ENCODE measurements around the gene SLC24A4.

Gene SLC24A4

GRCh38 chr14:92316937-92317336 lies 6.0 kb upstream of the SLC24A4 start:
- DNase-seq, result no peak

GRCh38 chr14:92317511-92317910 lies 5.5 kb upstream of the SLC24A4 start:
- DNase-seq, result no peak

- no peak for DNase-seq
Observed at GRCh38 chr14:92321701-92322100, 1.3 kb upstream of the SLC24A4 start.

- no peak for DNase-seq
Observed at GRCh38 chr14:92322516-92322915, 449 bp upstream of the SLC24A4 start.

GRCh38 chr14:92323916-92324818 lies 1.2 kb downstream of the SLC24A4 start:
- DNase-seq, result no peak

GRCh38 chr14:92325835-92326234 lies 2.9 kb downstream of the SLC24A4 start:
- DNase-seq, result no peak

GRCh38 chr14:92328664-92329255 lies 5.8 kb downstream of the SLC24A4 start:
- no peak for DNase-seq

GRCh38 chr14:92334050-92334449 lies 11.1 kb downstream of the SLC24A4 start:
- DNase-seq, result no peak

- no peak for DNase-seq
Observed at GRCh38 chr14:92336363-92336762, 13.4 kb downstream of the SLC24A4 start.

- DNase-seq, result no peak
Observed at GRCh38 chr14:92339426-92339825, 16.5 kb downstream of the SLC24A4 start.

GRCh38 chr14:92340071-92340470 lies 17.1 kb downstream of the SLC24A4 start:
- DNase-seq, result no peak

- DNase-seq, result no peak
Observed at GRCh38 chr14:92340931-92341330, 18.0 kb downstream of the SLC24A4 start.

- DNase-seq, result no peak
Observed at GRCh38 chr14:92341791-92342190, 18.8 kb downstream of the SLC24A4 start.

- DNase-seq, result no peak
Observed at GRCh38 chr14:92348154-92348553, 25.2 kb downstream of the SLC24A4 start.

- no peak for DNase-seq
Observed at GRCh38 chr14:92351750-92352149, 28.8 kb downstream of the SLC24A4 start.

GRCh38 chr14:92352158-92352985 lies 29.4 kb downstream of the SLC24A4 start:
- no peak for DNase-seq

- no peak for DNase-seq
Observed at GRCh38 chr14:92353447-92353846, 30.5 kb downstream of the SLC24A4 start.

GRCh38 chr14:92356677-92357076 lies 33.7 kb downstream of the SLC24A4 start:
- DNase-seq, result no peak

- no peak for DNase-seq
Observed at GRCh38 chr14:92360651-92361370, 37.8 kb downstream of the SLC24A4 start.

GRCh38 chr14:92362781-92363235 lies 39.8 kb downstream of the SLC24A4 start:
- DNase-seq, result no peak

GRCh38 chr14:92366237-92366636 lies 43.3 kb downstream of the SLC24A4 start:
- no peak for DNase-seq

GRCh38 chr14:92368001-92368400 lies 45.0 kb downstream of the SLC24A4 start:
- DNase-seq, result no peak

GRCh38 chr14:92369097-92369496 lies 46.1 kb downstream of the SLC24A4 start:
- no peak for DNase-seq

Measured in activated effector memory CD4-positive, alpha-beta T cell treated with Interleukin-2 at 50 U/mL for 16 hours (primary cell).